ENCODE data around the gene TBX10. TPM values are rescaled to one million over a fixed set of nuclear protein-coding genes. Genes with fewer than 3 reads are reported as not detected.
"Not testable (repeated sequence)": the region's sequence is repeated elsewhere in the genome, so short reads cannot be mapped to it uniquely, and the experiment has no call there.

TBX10 gene
- total RNA-seq, 1 donor from 2014 or later = not detected

DNA sequence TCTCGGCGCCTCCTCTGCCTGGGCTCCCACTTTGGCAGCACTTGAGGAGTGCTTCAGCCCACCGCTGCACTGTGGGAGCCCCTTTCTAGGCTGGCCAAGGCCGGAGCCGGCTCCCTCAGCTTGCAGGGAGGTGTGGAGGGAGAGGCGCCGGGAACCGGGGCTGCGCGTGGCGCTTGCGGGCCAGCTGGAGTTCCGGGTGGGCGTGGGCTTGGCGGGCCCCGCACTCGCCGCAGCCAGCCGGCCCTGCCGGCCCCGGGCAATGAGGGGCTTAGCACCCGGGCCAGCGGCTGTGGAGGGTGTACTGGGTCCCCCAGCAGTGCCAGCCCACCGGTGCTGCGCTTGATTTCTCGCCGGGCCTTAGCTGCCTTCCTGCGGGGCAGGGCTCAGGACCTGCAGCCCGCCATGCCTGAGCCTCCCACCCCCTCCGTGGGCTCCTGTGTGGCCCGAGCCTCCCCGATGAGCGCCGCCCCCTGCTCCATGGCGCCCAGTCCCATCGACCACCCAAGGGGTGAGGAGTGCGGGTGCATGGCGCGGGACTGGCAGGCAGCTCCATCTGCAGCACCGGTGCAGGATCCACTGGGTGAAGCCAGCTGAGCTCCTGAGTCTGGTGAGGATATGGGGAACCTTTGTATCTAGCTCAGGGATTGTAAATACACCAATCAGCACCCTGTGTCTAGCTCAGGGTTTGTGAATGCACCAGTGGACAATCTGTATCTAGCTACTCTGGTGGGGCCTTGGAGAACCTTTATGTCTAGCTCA is 20.5 kb downstream of the TBX10 start:
- not testable (repeated sequence) for FAIRE-seq; DNase-seq (ENCODE audit: low spot score in 2 of 2)

DNA sequence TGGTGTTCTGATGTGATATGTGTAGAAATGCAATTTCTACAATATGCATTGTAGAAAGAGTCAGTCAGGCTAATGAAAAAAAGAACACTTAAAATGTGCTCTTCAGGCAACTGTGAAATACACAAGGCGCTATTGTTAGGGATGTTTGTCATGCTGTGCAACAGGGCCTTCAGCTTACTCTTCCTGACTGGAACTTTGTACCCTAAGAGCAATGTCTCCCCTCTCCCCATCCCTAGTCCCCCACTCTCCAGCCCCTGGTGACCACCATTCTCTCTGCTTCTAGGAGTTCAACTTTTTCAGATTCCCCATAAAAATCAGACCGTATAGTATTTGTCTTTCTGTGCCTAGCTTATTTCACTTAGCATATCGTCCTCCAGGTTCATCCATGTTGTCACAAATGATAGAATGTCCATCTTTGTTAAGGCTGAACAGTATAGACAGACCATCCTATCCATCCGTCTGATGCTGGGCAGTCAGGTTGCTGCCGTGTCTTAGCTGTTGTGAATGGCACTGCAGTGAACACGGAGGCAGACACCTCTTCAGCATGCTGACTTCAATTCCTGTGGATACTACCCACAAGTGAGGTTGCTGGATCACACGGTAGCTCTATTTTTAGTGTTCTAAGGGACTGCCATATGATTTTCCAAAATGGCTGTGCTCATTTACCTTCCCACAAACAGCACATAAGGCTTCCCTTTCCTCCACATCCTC is 22.2 kb downstream of the TBX10 start:
- DNase-seq (ENCODE audit: low spot score in 2 of 2) (peak in 1 of 2 donors; percentile 18), FAIRE-seq (no peak)

DNA sequence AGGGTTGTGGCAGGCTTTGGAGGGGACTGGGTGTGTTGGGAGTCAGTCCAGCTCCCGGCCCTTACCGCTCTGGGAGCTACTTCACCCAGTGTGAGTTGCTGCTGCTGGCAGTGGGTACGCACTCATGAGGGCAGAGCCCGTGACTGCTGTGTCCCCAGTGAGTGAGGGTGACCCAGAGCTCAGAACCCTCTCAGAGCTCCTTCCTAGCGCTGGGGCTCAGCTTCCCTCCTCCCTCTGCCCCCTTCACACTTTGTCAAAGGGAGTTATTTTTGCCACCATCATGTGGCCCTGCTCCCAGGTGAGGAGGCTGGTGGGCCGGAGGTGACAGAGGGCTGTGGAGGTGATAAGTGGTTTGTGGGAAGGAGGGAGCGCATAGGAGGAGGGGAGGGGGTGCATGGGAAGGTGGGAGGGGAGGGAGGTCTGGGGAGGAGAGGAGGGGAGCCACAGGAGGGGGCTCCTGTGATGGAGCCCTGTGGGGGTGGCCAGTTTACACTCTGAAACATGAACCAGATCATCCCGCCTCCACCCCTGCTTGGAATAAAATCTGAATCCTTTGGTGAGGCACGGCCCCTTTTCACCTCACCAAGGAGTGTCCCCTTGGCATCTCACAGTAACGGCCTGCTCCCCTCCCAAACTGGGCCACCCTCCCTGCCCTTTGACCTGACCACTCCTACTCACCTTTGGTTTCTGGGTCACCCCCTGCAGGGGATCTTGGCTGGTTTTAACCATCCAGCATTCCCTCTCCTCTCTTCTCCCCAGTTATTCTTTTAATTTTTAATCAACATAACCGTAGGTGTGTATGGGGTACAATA is 22.9 kb downstream of the TBX10 start:
- FAIRE-seq (no peak), DNase-seq (ENCODE audit: low spot score in 2 of 2) (peak in 1 of 2 donors; percentile 15)

DNA sequence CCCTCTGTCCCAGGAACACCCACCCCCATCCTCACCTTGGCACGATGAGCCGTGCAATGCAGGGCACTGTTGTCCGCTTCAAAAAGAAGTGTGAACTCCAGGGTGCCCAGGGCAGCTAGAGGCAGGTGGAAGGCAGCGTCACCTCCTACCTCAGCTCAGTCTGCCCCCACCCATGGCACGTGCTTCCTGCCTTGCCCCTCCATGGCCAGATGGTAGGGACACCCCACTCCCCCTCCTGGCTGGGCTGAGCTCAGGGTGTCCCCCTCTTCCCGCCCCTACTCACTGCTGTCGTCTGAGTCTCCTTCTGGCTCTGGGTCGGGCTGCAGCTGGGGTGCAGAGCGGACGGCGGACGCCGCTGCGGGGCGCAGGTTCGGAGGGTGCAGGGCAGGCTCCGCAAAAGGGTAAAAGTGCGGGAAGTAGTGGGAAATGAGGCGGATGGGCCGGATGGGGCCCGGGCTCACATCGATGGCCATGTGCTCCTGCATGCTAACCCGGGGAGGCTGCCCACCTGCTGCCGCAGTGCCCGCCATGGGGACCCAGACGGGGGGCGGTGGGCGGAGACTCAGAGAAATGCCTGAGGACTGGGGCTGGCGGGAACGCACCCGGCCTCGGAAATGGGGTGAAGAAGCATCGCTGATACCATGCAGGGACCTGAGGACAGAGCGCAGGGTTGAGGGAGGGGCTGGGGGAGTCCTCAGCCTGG is 23.7 kb downstream of the TBX10 start:
- DNase-seq (ENCODE audit: low spot score in 2 of 2) (no peak), FAIRE-seq (no peak)

DNA sequence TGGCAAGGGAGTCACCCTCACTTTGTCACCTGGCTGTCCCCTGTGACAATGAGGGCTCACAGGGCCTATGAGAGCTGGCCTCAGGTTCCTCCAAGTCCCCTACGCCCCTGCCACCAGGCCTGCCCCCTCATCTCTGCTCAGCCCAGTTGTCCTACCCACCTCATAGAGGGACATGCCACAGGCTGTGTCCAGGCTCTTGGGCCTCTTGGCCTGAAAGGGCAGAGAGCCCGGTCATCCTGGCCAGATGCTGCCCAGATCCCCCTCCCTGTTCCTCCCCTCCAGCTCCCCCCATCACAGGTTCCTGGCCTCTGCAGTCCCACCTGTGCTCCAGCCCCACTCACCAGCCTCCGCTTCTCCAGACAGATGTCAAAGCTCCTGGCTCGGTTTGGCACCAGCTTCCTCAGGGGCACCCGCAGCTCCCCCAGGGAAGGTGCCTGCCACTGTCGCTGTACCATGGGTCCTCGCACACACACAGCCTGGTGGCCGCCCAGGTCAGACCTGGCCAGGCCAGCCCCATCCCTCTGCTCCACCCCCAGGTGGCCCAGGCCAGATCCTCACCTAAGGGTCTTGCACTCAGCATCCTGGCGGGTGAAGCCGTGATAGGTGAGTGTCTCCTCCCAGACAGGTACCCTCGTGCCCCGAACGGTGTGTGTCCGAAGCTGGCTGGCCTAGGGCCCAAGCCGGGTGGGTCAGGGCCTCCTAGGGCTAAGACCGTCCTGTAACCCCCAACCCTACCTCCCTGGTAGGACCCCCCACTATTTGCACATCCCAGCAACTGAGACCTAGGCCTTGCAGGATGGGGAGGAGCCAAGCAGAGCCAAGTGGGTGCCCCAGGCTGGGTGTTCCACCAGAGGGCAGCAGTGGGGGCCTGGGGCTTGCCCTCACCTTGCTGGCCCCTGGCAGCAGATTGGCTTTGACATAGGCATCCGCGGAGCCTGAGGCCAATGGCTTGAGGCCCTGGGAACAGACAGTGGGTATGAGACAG is 24.5 kb downstream of the TBX10 start:
- no peak for DNase-seq (ENCODE audit: low spot score in 2 of 2)
- FAIRE-seq = no peak

DNA sequence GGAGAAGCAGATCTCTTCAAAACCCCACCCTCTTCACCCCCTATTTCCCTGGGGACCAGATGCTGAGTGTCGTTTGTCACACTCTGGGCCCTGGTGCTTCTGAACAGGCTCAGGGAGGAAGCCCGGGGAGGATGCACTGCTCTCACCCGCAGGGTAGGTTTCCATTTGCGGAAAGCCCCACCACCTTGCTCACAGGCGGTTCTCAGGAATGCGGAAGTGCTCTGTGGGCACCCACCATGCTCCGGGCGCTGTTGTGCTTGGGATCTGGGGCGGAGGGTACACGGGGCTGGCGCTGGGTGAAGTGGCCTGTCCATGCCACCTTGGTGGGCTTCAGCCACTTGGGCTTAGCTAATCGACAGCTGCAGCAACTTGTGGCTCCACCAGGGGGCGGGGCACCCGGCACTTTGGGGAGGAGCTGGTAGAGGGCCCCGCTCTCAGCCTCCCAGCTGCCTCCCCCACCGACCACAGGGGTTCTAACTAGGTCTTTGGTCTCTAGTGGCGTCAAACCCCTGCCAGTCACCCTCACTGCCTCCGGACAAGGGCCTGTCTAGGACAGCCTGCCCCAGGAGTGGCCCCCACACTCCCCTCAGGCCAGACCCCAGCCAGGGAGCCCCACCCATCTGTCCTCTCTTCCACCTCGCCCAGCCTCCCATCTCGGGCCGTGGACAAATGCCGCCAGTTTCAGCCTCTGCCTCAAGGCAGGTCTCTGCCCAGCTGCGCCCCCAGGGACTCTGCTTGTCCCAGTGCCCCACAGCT is 25.4 kb downstream of the TBX10 start:
- DNase-seq (ENCODE audit: low spot score in 2 of 2) = peak in 1 of 2 donors; percentile 58
- no peak for FAIRE-seq

DNA sequence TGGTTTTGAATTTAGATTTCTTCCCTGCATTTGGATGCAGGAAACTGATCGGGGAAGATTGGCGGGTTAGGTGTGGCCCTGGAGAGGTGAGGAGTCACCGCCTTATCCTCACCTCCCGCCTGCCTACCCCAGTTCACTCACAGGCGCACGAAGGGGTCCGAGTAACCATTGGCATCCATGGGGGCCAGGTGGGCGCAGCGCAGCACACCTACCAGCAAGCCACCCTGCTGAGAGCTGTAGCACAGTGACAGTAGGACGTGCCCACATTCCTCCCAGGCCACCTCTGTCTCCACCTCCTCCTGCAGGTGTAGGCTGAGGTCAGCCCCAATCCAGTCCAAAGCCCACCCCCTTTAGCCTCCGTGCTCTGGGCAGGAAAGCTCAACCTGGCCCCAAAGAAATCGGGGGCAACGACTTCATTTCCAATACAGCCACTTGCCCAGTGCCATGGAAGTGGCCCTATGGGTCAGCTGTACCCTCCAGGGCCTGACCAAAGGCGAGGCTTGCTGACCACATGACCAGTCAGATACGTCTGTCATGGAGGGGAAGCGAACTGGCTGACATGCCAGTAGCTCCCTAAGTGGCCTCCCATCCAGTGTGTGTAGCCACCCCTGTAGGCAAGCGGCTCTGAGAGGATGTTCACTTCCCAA is 26.1 kb downstream of the TBX10 start:
- no peak for FAIRE-seq
- DNase-seq (ENCODE audit: low spot score in 2 of 2) = no peak

DNA sequence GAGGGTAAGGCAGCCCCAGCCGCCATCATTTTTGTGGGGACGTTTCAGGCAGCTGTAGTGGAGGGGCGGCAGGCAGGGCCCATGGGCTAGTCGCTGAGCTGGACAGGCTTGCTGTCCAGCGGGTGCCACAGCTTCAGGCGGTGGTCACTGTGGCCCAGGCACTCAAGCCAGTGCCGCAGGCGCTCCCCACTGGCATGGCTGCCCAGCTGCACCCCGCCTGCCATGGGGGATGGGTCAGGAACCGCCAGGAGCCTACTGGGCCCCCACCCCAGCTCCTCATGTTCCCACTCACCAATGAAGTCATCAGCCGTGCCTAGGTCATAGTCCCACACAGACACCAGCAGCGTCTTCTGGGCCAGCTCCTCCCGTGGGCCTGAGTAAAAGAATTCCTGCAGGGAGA is 26.8 kb downstream of the TBX10 start:
- DNase-seq (ENCODE audit: low spot score in 2 of 2) (no peak), FAIRE-seq (no peak)

DNA sequence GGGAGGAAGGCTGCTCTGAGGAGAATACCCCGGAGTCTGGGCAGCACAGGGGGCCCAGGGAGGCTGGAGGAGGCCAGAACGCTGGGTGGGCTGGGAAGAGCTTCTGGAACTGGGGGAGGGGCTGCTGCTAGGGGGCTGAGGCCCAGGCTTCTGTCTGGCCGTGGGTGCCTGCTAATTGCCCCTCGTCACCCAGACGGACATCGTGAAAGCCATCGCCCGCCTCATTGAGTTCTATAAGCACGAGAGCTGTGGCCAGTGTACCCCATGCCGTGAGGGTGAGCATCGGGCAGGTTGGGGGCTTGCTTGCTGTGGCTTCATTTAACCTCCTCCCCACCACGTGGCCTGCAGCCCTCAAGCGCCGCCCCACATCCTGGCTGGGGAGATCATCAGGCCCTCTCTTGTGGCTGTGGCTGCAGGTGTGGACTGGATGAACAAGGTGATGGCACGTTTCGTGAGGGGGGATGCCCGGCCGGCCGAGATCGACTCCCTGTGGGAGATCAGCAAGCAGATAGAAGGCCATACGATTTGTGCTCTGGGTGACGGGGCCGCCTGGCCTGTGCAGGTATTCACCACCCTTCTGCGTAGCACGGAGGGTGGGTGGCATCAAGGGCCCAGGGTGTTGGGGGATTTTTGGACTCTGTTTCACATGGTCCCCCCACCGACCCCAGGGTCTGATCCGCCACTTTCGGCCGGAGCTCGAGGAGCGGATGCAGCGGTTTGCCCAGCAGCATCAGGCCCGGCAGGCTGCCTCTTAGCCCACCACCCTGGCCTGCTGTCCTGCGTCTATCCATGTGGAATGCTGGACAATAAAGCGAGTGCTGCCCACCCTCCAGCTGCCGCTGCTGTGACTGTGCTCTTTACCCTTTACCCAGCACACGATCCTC is 27.6 kb downstream of the TBX10 start:
- no peak for FAIRE-seq
- no peak for DNase-seq (ENCODE audit: low spot score in 2 of 2)

DNA sequence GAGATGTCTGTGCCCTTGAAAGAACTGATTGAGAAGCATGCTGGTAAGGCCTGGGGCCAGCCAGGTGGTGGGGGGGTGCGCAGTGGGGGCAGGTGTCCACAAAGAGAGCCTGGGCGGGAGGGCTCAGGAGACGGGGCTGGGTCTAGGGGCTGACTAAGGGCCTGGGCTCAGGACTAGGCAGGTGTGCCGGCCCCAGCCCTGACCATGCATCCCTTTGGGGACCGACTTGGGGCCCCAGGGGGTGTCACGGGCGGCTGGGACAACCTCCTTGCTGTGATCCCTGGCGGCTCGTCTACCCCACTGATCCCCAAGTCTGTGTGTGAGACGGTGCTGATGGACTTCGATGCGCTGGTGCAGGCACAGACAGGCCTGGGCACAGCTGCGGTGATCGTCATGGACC is 28.4 kb downstream of the TBX10 start:
- FAIRE-seq = no peak

DNA sequence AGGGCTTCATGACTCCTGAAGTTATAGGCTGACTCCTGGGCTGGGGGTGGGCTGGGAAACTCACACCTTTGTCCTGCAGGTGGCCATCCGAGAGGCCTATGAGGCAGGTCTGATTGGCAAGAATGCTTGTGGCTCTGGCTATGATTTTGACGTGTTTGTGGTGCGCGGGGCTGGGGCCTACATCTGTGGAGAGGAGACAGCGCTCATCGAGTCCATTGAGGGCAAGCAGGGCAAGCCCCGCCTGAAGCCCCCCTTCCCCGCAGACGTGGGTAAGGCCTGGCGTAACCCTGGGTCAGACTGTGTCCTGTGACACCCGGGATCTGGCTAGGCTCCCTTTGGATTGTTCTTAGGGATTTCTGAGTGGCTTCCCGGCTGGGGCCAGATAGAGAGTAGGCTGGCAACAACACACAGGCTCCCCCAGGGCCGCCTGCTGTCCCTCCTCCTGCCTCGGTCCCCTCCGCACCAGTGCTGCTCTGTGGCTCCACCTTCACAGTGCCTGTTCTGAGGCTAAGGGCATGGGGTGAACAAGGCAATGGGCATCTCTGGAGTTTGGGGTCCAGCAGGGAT is 29.2 kb downstream of the TBX10 start:
- DNase-seq (ENCODE audit: low spot score in 2 of 2) (no peak), FAIRE-seq (no peak)

More for the DNA sequence above, 28.4 kb downstream of the TBX10 start:
- DNase-seq (ENCODE audit: low spot score in 2 of 2) = no peak

DNA sequence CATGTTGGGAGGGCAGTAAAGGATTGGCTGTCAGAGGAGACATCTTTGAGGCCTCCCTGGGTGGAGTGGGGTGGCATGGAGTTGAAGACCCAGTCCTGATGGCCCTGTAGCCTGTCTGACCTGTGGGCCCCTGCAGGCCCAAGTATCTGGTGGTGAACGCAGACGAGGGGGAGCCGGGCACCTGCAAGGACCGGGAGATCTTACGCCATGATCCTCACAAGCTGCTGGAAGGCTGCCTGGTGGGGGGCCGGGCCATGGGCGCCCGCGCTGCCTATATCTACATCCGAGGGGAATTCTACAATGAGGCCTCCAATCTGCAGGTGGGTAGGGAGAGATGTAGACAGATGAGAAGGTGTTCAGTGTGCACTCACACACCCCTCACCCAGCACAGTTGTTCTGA is 30.2 kb downstream of the TBX10 start:
- DNase-seq (ENCODE audit: low spot score in 2 of 2) (no peak), FAIRE-seq (no peak)

DNA sequence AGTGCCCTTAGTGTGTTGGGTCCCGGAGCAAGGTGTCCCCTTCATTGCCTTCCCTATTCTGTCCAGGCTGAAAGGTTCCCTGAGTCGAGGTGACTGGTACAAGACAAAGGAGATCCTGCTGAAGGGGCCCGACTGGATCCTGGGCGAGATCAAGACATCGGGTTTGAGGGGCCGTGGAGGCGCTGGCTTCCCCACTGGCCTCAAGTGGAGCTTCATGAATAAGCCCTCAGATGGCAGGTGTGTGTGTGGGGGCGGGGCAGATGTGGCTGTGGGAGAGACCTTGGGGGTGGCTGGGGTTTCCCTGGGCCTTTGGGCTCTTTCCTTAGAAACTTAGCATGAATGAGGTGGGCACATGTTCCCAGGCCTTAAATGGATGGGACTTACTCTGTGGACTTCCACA is 31.1 kb downstream of the TBX10 start:
- DNase-seq (ENCODE audit: low spot score in 2 of 2) = no peak
- no peak for FAIRE-seq

DNA sequence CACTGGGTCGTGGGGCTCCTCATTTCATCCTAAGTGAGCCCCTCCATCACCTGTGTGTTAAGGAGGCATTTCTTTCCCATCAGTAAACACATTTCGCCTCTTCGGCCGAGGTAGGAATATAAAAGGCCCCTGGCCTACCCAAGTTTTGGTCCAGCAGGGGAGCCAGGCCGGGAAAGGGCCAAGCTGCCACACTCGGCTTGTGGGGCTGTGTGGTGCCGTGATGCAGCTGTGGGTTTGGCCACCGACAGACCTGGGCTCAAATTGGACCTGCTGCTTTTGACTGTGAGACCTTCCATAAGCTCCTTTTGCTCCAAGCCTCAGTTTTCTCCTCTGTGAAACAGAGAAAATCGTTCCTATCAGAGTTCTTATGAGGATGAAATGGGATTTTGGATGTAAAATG is 32.1 kb downstream of the TBX10 start:
- no peak for DNase-seq (ENCODE audit: low spot score in 2 of 2)
- FAIRE-seq = no peak

DNA sequence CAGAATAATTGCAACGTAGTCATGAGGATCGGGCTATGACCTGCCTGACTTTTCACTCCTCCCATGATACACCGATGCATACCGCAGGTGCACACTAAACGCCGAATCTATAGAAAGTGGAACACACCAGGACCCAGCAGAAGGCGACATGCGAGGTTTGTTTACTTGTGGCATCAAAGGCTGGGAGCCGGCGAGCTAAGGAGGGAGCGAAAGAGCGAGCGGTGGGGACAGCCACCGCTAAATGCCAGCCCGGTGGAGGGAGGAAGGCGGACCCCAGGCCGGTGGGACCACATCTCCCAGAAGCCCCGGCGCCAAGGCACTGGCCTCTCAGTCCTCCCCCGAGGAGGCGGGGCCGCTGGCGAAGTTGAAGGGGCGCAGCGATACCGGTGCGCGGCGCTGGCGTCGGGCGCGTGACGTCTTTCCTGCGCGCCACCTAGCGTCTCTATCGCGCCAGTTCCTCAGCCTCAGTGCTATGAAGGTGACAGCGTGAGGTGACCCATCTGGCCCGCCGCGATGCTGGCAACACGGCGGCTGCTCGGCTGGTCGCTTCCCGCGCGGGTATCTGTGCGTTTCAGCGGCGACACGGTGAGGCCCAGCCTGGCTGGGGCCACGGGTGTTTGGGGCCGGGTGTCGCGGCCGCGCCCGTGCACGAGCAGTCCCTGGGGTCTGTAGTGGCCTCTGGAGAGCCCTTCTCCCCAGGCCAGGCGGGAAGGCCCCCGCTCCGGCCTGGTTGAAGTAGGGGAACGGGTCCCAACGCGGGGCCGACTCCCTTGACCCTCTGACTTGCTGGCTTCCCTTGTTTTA is 32.9 kb downstream of the TBX10 start, which contains the start of gene NDUFV1:
TSS of gene NDUFV1 (plus strand) at position 445 of the 804 bp plus-strand sequence. CDS start at position 514, 69 bp downstream.
- DNase-seq (ENCODE audit: low spot score in 2 of 2) (peak; percentile 88 to 90), FAIRE-seq (no peak)

DNA sequence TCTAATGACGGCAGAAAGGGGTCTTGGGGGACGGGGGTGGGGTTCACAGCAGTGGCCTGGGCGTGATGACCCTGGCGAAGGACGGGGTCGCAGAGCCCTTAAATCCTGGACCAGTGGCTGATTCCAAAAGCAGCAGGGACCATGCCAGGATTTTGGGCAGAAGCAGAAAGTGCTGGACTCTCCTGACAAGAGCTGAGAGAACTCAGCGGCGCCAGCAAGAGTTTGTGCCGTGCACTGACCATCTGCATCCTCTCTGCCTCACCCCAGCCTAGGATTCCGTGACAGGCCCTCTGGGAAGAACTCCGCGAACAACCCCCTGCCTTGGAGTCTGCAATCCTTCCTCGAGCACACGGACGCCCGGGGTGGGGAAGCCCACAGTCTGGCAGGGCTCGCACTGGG is 33.5 kb downstream of the TBX10 start:
- no peak for FAIRE-seq
- no peak for DNase-seq (ENCODE audit: low spot score in 2 of 2)
